Lower lobe of right lung (tissue), 2 donors: ENCODE measurements around the gene TJP1. TPM values are rescaled to one million over a fixed set of nuclear protein-coding genes. Genes with fewer than 3 reads are reported as not detected.

ENCODE experiments used
- ATAC-seq, 2 donors: fragments of 200-7000 bp; cut with Tn5 transposase; one replicate each; pipeline ENCODE4 v1.9.1; 2020 to 2022; ENCODE audit warnings: mild to moderate bottlenecking in 2 of 2, moderate library complexity in 2 of 2
- DNase-seq: peaks from one replicate; pipeline ENCODE4 v3.0.0-alpha.2; 2020
- H3K27ac ChIP-seq: fragments of 200-600 bp; one replicate; pipeline ENCODE4 v1.8.0; 2022
- H3K27me3 ChIP-seq: fragments of 200-600 bp; one replicate; pipeline ENCODE4 v1.8.0; 2022; ENCODE audit warnings: low read depth
- H3K36me3 ChIP-seq: fragments of 200-600 bp; one replicate; pipeline ENCODE4 v1.8.0; 2022; ENCODE audit warnings: mild to moderate bottlenecking
- H3K4me1 ChIP-seq: fragments of 200-600 bp; one replicate; pipeline ENCODE4 v1.8.0; 2022
- H3K4me3 ChIP-seq: fragments of 200-600 bp; one replicate; pipeline ENCODE4 v1.8.0; 2022; ENCODE audit warnings: mild to moderate bottlenecking
- H3K9me3 ChIP-seq: fragments of 200-600 bp; one replicate; pipeline ENCODE4 v1.8.0; 2022
- CTCF ChIP-seq: fragments of 200-600 bp; IDR thresholded peaks from one replicate; pipeline ENCODE4 v1.8.0; 2022; ENCODE audit warnings: antibody characterized with exemption, mild to moderate bottlenecking
- intact Hi-C: fragments of 100-400 bp; cut with DNase I; formaldehyde crosslinking; loops from one replicate; pipeline ENCODE4 v1.11.0; 2022
- total RNA-seq: library from RNA; stranded (reverse); fragmentation: NEBNext Ultra II Directional; extraction: Animal tissue kit (Norgen Biotek cat#: 25700); gene quantifications from one replicate; pipeline ENCODE4 v1.2.1, GENCODE V29; 2021
- donor health status: DM: no; HTN: yes; CAD: no; lungs with severe emphysema.

The TJP1 gene
- total RNA-seq, 1 donor from 2014 or later = 115 TPM

GRCh38 chr15:29753506-29753905, 68.8 kb downstream of the TJP1 start:
- Histone ChIP-seq H3K27ac (no peak overlapping the region), H3K9me3 (no peaks in the 10 kb centered on the region), H3K4me1 (peaks cover 12% of the 10 kb centered on the region), H3K27me3 (no peaks in the 10 kb centered on the region), H3K36me3 (no peaks in the 10 kb centered on the region), H3K4me3 (no peak overlapping the region)
- intact Hi-C loops = loop anchor here (10.0 kb wide), 1 partner anchor 171 kb away; no protein-coding TSS in a partner anchor
- ATAC-seq (no peak), DNase-seq (no peak)
- TF ChIP-seq CTCF = no peak

- no peaks in the 10 kb centered on the region for H3K36me3 ChIP-seq
- intact Hi-C loops = loop anchor here (10.0 kb wide), 1 partner anchor 174 kb away; no protein-coding TSS in a partner anchor
- H3K4me3 ChIP-seq = no peak overlapping the region
- H3K27ac ChIP-seq = no peak overlapping the region
- H3K9me3 ChIP-seq = no peaks in the 10 kb centered on the region
- no peak for ATAC-seq
- TF ChIP-seq CTCF = no peak
- no peak for DNase-seq
- H3K27me3 ChIP-seq = no peaks in the 10 kb centered on the region
- no peaks in the 10 kb centered on the region for H3K4me1 ChIP-seq
Measured at GRCh38 chr15:29750754-29751153, 71.5 kb downstream of the TJP1 start.

- Histone ChIP-seq H3K4me1 (no peaks in the 10 kb centered on the region), H3K27me3 (no peaks in the 10 kb centered on the region), H3K36me3 (no peaks in the 10 kb centered on the region), H3K4me3 (no peak overlapping the region), H3K9me3 (no peaks in the 10 kb centered on the region), H3K27ac (no peak overlapping the region)
- ATAC-seq (peak in 1 of 2 donors; percentile 50), DNase-seq (no peak)
- intact Hi-C loops = loop anchor here (10.0 kb wide), 1 partner anchor 175 kb away; no protein-coding TSS in a partner anchor
- TF ChIP-seq CTCF = no peak
Measured at GRCh38 chr15:29749365-29750086, 72.7 kb downstream of the TJP1 start.

- Histone ChIP-seq H3K27me3 (no peaks in the 10 kb centered on the region), H3K9me3 (no peaks in the 10 kb centered on the region), H3K4me3 (no peak overlapping the region), H3K4me1 (no peaks in the 10 kb centered on the region), H3K36me3 (peaks cover 9% of the 10 kb centered on the region), H3K27ac (no peak overlapping the region)
- intact Hi-C loops = no loop called here
- DNase-seq = no peak
- no peak for ATAC-seq
- TF ChIP-seq CTCF = peak; percentile 44
Measured at GRCh38 chr15:29747837-29748417, 74.3 kb downstream of the TJP1 start.

- H3K4me3 ChIP-seq = no peak overlapping the region
- no peak for TF ChIP-seq CTCF
- no peak overlapping the region for H3K27ac ChIP-seq
- no peaks in the 10 kb centered on the region for H3K9me3 ChIP-seq
- ATAC-seq (no peak), DNase-seq (no peak)
- H3K4me1 ChIP-seq = no peaks in the 10 kb centered on the region
- peaks cover 49% of the 10 kb centered on the region for H3K36me3 ChIP-seq
- intact Hi-C loops = no loop called here
- H3K27me3 ChIP-seq = no peaks in the 10 kb centered on the region
Measured at GRCh38 chr15:29743475-29743874, 78.8 kb downstream of the TJP1 start.
